IPS-NIHi7 (cell line): ENCODE results near the gene IRAK1.

ENCODE experiments used
- DNase-seq: peaks from one replicate; pipeline ENCODE4 v3.0.0; 2012; ENCODE audit warnings: mixed read lengths; ENCODE audit errors: extremely low spot score

IRAK1 gene

DNA sequence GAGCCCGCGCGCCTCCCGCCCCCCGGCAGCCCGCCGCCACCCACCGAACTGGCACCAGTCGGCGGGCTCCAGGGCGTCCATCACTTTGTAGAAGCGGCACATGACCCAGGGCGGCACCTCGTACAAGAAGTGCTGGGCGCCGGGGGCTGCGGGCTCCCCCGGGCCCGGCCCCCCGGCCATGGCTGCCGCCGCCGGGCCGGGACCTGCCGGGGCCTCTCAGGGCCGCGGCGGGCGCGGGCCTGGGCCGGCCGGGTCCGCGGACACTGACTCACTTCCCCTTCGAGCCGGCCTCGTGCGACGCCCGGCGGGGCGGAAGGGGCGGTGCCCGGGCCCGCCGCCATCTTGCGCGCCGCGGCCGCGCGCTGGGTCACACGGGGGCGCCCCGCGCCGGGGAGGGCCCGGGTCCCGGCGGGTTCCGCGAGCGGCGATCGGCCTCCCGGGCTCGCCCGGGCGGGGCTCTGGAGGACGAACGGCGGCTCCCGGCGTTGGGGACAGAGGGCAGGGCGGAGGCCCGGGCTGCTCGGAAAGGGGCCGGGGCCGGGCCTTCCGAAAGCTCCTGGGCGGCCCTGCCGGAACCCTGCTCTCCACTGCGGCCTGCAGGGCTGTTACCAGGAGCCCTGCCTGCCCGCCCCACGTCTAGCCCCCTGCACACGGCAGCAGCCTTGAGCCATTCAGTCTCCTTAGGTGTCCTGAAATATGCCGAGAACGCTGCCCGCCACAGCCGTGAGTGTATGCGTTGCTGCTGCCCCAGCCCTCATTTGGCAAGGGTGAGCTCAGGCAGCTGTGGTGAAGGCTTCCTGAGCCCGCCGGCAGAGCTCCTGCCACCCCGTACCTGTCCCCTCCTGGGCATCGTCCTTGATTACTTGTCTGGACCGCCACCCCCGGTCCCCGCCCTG, at the start of gene IRAK1:
Gene IRAK1 (minus strand): TSS at position 270 of the 896 bp plus-strand sequence. CDS start 90 bp downstream, at position 180.
- peak; percentile 66 for DNase-seq

DNA sequence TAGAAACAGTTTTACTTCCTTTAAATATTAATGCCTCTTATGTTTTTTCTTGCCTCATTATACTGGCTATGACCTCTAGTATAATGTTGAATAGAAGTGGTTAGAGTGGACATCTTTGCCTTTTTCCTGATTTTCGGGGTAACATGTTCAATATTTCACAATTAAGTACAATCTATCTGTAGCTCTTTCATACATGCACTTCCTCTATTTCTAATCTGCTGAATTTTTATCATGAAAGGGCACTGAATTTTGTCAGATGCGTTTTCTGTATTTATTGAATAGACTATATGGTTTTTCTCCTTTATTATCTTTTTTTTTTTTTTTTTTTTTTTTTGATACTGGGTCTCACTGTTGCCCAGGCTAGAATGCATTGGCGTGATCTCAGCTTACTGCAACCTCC, 48.9 kb upstream of the IRAK1 start:
- no peak for DNase-seq

DNA sequence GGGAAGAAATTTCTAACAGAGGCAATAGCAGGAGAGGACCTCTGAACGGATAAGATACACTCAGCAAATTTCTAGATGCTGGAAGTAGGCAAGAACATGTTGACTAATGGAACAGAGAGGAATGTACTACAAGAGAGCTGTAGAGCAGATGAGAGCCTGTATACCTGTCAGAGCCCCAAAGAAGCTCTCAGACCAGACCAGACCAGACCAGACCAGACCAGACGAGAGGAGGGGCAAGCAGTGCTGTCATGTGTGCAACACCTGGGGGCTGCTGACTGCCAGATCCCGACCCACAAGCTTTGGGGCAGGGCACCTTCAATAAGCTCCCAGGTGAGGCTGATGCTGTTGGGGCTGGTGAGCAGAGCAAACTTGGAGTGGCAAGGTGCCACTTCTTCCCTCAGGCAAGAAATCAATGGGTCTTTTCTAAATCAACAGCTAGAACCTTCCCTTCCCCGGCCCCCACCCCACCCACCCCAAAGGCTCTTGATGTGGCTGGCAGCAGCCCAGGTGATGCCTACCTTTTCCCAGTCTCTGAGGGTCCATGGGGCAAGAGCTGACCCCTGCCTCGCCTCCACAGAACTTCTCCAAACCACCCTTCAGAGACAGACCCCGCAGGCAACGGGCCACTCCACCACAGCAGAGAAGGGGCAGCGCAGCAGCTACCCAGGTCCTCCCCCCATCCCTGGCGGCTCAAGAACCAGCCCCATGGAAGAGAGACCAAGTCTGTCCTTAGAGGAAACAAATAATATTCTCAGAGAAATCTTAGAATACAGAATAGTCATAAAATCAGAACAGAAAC, 45.1 kb upstream of the IRAK1 start:
- no peak for DNase-seq

DNA sequence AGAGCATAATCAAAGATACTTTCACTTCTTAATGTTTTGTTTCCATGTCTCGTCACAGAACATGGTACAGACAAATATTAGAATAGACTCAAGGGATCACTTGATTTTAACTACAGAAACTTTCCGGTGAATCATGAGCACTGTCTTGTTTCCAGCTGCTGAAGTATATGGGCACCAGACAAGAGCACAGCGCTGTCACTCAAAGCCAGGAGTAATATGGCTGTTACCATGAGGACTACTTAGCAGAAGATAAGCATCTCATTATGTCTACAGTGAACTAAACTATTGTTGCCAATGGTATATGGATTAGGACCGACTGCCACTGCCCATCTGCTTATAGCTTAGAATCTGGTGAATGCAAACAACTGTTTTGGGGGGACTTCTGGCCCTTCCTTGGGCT, 43.5 kb upstream of the IRAK1 start:
- DNase-seq: no peak

DNA sequence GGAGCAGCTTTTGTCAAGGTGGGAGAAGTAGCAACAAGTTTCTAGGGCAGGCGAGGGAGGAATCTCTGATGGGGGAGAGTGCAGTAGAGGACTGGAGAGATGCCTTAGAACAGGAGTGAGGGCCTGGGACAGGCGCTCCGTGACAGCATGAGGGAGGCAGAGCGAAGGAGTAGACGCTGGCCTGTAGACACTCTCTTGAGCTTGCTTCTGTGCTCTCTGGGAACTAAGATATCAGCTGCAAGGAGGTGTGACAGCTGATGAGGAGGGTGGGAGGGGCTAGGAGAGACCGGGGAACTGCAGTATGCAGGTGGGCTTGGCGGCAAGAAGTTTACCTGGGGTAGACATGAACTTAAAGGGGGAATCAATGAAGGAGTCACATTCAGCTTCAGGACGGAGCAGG, 42.1 kb upstream of the IRAK1 start:
- no peak for DNase-seq

DNA sequence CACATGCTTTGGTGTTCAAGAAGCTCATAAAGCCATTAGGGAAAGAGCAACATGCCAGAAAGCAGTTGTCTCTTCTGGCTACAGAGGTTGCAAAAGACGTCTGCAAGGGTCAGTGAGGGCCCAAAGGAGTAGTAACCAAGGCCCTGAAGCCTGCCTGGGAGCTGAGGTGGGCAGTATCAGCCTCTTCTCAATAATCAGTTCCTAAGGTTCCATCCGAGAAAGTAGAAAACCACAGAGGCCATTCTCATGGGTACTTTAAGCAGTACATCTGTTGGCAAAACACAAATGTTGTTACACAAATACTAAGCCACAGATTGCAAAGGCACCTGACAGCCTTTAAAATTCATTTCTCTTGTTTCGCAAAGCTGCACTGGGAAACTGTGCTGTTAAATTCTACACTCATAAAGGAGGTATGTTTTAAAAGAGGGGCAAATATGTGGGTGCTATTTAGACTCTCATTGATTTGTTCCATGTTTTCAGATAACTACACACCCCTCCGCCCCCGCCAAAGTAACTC, 40.1 kb upstream of the IRAK1 start:
- no peak for DNase-seq

DNA sequence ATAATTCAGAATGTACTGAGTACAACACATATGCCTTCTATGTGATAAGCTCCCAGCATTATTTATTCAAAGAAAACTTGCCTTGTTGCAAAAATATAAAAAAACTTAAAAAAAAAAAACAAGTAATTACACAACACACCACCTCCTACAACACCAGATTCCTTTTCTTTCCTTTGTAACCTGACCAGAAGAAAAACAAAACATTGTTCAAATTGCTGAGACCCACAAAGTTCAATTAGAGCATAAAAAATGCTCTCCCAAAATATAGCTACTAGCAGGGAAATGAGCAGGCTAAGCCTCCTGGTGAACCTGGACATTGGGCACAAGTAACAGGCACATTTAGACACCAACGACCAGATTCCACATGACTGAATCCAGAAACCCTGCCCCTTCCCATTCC, 39.5 kb upstream of the IRAK1 start:
- no peak for DNase-seq

DNA sequence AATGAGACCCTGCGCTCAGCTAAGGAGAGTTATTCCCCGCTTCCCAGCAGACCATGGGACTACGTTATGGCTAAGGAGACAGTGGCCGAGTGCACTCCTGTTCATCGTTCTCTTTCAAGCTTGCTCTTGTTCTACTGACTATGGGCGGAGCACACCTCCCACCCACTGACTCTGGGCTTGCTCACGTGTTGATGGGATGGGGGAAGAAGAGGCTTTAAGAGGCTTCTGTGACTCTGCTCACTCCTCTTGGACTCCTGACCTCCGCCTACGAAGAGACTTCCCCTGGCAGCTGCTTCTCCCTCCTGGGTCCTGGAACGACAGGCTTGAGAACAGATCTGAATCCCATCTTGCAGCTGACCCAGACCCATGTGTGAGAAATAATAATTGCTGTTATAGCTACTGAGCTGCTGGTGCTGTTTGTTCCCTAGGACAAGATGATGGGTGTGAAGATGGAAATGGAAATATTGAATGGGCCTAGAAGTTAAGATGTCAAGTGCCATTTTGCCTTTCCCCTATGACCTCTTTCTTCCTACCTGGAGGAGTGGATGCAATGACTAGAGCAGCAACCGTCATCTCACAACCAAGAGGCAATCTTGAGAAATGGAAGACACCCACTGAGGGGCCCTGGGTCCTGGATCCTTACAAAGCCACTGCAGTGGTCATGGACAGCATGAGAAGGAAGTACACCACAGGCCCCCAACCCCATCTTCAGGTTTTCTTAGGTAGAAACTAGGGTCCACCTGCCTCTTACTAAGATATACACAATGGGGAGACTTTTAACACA, 38.7 kb upstream of the IRAK1 start:
- DNase-seq: no peak

DNA sequence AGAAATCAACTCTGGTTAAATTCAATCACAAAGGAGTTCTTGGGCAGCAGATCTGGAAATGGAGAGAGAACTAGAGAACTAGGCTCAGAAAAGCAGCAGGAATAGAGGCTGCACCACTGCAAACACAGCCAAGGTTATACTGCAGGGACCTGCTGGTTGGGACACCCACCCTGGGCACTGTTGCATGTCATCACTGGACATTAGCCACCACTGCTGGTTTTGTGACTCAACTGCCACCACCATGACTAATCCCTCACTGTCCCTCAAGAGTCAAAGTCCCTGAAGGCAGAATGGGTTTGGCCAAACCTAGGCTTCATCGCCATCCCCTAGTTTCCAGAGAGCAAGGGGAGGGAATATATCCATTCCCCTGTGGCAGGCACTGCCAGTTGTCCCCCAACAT, 38.1 kb upstream of the IRAK1 start:
- no peak for DNase-seq

DNA sequence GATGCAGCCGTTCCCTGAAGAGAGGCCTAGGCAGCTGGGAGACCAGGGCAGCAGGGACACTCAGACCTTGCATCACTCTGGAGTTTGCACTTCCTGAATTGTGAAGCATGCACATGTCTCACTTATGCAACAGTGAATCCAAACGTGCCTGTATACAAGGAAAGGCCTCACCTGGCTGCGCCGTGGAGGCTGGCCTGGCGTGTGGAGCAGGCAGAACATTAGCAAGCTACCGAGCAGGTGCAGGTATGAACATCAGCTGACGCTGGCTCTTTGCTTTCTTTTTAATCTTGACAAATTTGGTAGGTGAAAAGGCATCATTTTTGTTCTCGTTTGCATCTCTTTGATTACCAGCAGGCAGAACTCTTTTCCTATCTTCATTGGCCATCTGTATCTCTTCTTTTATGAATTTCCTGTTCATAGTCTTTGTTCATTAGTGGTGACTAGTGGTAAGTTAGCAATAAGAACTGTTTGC, 37.1 kb upstream of the IRAK1 start:
- no peak for DNase-seq

DNA sequence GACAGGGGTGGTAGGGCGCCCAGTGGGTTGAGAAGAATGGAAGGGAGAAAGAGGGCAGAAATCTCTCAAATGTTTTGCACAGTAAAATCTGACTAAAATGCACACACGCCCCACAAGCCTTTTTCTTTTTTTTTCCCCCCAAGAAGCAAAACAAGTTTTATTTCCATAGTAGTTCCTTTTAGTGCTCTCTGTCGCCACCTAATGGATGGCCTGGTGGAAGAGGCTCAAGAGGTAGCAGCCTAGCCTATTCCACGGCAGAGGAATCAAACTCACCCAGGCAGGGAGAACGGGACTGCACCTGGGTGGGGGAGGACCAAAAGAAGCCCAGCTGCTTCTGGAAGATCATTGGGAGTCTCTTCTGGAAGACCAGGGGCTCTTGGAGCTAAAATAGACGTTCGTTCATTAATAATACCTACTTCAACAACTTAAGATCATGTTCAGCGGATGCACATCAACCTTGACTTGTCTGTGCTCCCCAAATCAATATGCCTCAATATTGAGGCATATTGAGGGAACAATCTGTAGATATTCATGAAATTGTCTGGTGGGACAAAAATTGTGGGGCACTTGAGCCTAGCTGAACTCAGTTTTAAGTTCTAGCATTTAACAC, 31.6 kb upstream of the IRAK1 start:
- peak; percentile 56 for DNase-seq

DNA sequence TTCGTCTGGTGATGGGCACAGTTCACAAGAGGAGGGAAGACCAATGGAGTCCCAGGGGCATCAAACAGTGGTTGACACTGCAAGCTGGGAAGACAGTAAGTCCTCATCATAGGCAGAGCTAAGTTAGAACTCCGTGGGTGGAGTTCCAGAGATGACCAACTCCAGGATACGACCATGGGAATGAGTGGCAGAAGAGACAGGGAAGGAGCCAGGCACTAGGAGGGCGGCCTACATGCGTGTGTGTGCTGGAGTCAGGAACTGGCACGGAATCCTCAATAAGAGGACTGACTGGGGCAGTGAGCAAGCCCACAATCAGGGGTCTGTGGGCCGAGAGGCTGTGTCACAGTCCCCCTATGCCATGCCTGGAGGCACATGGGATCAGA, 30.4 kb upstream of the IRAK1 start:
- no peak for DNase-seq

DNA sequence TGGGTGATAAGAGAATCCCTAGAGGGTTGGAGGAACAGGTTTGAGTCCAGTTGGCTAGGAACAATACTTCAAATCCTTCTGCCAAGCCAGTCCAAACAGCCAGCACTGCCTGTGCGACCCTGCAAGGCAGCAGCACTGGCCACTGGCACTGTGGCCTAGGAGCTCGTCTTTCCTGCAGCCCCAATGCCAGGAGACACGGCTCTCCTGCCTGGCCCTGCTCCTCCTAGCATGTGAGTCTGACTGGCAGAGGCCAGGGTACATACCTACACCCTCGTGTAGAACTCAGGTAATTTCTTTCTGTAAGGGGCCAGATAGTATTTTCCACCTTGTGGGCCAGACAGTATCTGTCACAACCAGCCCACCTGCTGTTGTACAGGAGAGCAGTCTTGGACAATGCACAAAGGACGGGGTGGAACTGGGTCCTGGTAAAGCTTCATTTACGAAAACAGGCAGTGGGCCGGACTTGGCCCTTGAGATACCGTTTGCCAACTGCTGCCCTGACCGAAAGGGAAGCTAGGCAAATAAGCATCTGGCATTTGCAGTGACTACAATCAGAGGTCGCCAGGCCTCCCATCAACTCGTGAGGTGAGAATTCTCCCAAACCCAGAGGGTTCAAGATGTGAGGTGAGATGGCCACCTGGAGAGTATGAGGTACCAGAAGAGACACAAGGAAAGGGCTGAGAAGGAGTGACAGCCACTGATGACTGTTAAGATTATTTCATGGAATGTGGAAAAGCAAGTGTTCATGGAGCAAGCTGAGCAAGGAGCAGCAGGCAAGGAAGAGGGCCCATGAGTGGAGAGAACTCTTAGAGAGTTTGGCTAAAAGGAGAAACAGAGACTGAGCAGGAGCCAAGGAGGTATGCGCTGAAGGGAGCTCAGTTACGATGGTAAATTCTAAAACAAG, 29.8 kb upstream of the IRAK1 start:
- DNase-seq: no peak

DNA sequence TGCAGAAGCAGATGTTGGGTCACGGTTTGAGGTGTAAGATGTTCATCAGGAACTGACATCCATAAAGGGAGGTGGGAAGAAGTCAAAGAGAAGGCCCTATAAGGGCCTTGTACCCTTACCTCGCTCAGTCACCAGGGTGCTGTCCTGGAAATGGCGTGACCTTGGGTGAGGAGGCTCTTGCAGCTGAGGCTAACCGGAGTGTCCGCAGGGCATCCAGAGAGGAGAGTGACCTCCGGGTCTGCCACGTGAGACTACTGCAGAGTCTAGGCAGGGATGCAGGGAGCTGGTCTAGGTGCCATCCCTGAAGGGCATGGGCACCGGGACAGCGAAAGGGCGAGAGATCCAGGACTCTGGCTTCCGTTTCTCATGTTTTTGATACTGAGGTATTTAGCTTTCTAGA, 28.7 kb upstream of the IRAK1 start:
- no peak for DNase-seq

DNA sequence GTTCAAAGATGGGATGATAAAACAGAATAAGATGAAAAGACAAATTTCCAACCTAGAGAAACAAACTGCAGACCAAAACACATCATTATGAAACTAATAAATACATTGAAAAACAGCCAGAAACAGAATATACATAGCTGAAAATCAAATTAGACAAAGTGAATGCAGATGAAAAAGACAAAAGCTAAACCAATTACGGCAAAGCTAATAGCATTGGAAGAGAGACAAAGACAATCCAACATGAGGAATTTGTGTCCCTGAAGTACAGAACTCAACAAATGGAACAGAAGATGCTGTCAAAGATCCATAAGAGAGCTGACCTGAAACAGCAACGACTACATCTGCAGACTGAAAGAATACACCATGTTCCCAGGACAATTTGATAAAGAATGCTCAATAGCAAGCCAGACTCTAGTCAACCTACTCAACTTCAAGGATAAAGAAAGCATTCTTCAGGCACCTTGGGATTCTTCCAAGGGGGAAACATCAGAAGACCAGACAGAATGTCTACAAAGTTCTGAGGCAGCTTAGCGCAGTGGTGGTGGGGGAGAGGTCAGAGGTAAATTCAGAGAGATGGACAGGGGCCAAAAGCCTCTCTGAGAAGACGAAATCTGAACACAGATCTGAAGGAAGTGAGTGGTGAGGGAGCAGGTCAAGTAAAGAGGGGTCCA, 27.4 kb upstream of the IRAK1 start:
- no peak for DNase-seq

DNA sequence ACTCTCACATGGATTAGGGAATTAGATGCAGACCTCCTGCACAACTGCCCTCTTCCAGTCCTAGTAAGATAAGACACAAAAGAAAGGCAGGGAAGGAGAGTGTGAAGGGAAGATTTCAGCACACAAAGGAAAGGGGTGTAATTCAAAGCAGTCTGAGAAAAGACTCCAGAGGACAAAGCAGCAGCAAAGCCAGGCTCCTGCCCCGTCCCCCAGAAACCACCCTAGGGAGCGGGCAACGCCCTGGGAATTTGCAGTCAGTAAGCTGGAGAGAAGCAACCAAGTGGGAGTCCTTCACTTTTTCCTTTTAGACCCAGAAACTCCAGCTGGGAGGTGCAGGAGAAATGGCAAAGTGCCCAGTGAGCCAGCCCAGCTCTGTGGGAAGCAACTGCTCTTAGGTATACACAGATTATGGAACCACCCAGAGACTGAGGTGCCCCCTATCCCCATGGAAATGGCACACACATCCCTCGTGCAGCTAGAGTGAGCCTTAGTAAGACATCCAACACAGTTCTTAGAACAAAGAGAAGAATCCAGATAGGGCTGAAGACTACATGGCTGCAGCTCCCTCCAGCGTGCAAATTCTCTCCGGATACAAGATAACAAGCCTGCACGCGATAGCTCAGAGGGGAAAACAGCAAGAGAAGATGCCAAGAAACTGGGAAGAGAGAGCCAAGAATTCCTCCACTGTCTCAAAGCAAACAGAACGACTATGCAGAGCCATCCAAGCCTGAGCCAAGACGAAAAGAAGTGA, 26.5 kb upstream of the IRAK1 start:
- DNase-seq: no peak

DNA sequence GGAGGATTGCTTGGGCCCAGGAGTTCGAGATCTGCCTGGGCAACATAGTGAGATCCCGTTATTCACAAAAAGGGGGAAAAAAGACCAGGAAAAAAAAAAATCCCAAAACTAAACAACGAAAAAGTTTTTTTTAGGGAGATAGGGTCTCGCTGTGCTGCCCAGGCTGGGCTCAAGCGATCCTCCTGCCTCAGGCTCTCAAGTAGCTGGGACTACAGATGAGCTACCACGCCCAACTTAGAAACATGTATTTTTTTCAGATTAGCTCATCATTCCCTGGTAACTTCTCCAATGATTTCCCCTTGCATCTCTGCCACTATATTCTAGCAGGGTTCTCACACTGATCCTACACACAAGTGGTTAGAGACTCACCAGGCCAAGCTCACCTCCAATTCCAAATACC, 24.4 kb upstream of the IRAK1 start:
- no peak for DNase-seq

DNA sequence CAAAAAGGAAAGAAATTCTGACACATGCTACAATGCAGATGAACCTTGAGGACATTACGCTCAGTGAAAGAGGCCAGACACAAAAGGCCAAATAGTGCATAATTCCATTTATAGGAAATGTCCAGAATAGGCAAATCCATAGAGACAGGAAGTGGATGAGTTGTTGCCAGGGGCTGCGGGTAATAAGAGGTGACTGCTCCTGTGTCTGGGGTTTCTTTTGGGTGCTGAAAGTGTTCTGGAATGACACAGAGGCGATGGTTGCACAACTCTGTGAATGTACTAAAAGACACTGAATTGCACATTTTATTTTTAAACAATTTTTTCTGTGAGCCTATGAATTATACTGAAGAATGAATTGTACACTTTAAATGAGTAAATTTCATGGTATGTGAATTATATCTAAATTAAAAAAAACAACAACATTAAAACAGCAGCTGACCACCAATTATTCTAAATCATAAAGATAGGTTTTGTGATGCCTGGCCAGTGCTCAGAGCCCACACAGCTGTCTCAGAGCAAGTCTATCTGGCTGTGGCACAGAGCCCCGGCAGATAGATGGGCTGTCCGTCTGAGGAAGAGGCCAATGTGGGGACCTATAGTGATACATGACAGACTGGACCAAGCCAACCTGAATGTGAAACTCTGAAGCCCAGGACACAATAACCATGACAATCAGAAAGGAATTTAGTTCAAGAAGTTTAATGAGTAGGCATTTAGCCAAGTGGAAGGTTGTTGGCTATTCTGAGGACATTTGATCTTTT, 23.5 kb upstream of the IRAK1 start:
- DNase-seq: no peak
